Stimulated activated CD8-positive, alpha-beta memory T cell treated with anti-CD3 and anti-CD28 coated beads, Interleukin-7, amount 100 ng/mL, for 24 hours (primary cell): Measurements from ENCODE around the gene ANKH.
"Not testable (repeated sequence)": the region's sequence is repeated elsewhere in the genome, so short reads cannot be mapped to it uniquely, and the experiment has no call there.

Experiments used
- DNase-seq: peaks from one replicate; pipeline ENCODE4 v3.0.0-alpha.2; 2020; ENCODE audit warnings: low read depth

ANKH gene

GRCh38 chr5:14871214-14872069, at the start of gene ANKH:
TSS of gene ANKH (minus strand) at chr5:14871778. CDS start at chr5:14871447, 331 bp downstream.
- DNase-seq = peak; percentile 46

- no peak for DNase-seq
These were observed 48.5 kb upstream of the ANKH start for GRCh38 chr5:14920121-14920520.

GRCh38 chr5:14919106-14919505, 47.5 kb upstream of the ANKH start:
- not testable (repeated sequence) for DNase-seq

GRCh38 chr5:14917719-14918118, 46.1 kb upstream of the ANKH start:
- DNase-seq = no peak

GRCh38 chr5:14915291-14915952, 43.8 kb upstream of the ANKH start:
- no peak for DNase-seq

GRCh38 chr5:14914623-14915260, 43.2 kb upstream of the ANKH start:
- no peak for DNase-seq

- no peak for DNase-seq
These were observed 42.6 kb upstream of the ANKH start for GRCh38 chr5:14914193-14914592.

- DNase-seq = no peak
These were observed 41.5 kb upstream of the ANKH start for GRCh38 chr5:14913096-14913495.

GRCh38 chr5:14912206-14912605, 40.6 kb upstream of the ANKH start:
- DNase-seq = no peak

GRCh38 chr5:14909369-14909768, 37.8 kb upstream of the ANKH start:
- no peak for DNase-seq

GRCh38 chr5:14908172-14908571, 36.6 kb upstream of the ANKH start:
- no peak for DNase-seq

- DNase-seq = no peak
These were observed 35.0 kb upstream of the ANKH start for GRCh38 chr5:14906628-14907027.

- DNase-seq = no peak
These were observed 31.4 kb upstream of the ANKH start for GRCh38 chr5:14902826-14903560.

GRCh38 chr5:14901462-14902051, 30.0 kb upstream of the ANKH start:
- no peak for DNase-seq

GRCh38 chr5:14900693-14901461, 29.3 kb upstream of the ANKH start:
- no peak for DNase-seq

- DNase-seq = no peak
These were observed 24.6 kb upstream of the ANKH start for GRCh38 chr5:14896131-14896530.

GRCh38 chr5:14895301-14895700, 23.7 kb upstream of the ANKH start:
- DNase-seq = no peak

- DNase-seq = no peak
These were observed 23.2 kb upstream of the ANKH start for GRCh38 chr5:14894748-14895147.

GRCh38 chr5:14893381-14893780, 21.8 kb upstream of the ANKH start:
- DNase-seq = no peak

GRCh38 chr5:14890846-14891245, 19.3 kb upstream of the ANKH start:
- DNase-seq = no peak

GRCh38 chr5:14884062-14884612, 12.6 kb upstream of the ANKH start:
- no peak for DNase-seq
